Stomach (tissue), 9 donors: ENCODE results near the gene DCLK1. TPM values are rescaled to one million over a fixed set of nuclear protein-coding genes. Genes with fewer than 3 reads are reported as not detected.

Experiments
- DNase-seq, 2 donors: peaks; one replicate each; pipeline versions ENCODE4 v3.0.0 to v3.0.0-alpha.2; 2013 to 2019
- H3K27ac ChIP-seq, 5 donors: fragments of 200-600 bp in 4 of 5; sonication (generic) in 4 of 5; one replicate each; pipeline ENCODE4 v1.5.1; 2013 to 2019; ENCODE audit warnings: mild to moderate bottlenecking in 1 of 5, moderate library complexity in 1 of 5
- H3K27me3 ChIP-seq, 3 donors: fragments of 200-600 bp; sonication (generic); one replicate each; pipeline ENCODE4 v1.5.1; 2017 to 2019; ENCODE audit warnings: mixed run types in 1 of 3
- H3K36me3 ChIP-seq, 4 donors: fragments of 200-600 bp; sonication (generic); 1 replicate in 3 of 4; 2 replicates in 1 of 4; pipeline ENCODE4 v1.5.1; 2016 to 2019
- H3K4me1 ChIP-seq, 4 donors: fragments of 200-600 bp; sonication (generic); one replicate each; pipeline ENCODE4 v1.5.1; 2016 to 2019
- H3K4me3 ChIP-seq, 4 donors: fragments of 200-600 bp; sonication (generic) in 3 of 4; one replicate each; pipeline ENCODE4 v1.5.1; 2016 to 2019; ENCODE audit warnings: mild to moderate bottlenecking in 1 of 4
- H3K9me3 ChIP-seq, 4 donors: fragments of 200-600 bp; sonication (generic); one replicate each; pipeline ENCODE4 v1.5.1; 2016 to 2019
- CTCF ChIP-seq, 7 experiments: fragments of 450-650 bp in 4 of 7; fragments of 200-600 bp in 3 of 7; sonication (generic) in 3 of 7; IDR thresholded peaks; one replicate each; pipeline ENCODE4 v1.5.1; 2016 to 2019; ENCODE audit warnings: antibody characterized with exemption in 7 of 7, control low read depth in 2 of 7, mild to moderate bottlenecking in 1 of 7
- EP300 ChIP-seq: sonication (generic); formaldehyde crosslinking; IDR thresholded peaks from one replicate; pipeline ENCODE4 v1.6.1; 2017; ENCODE audit warnings: antibody characterized with exemption
- POLR2A ChIP-seq, 4 donors: fragments of 450-650 bp; IDR thresholded peaks; one replicate each; pipeline ENCODE4 v1.6.1; 2016; ENCODE audit warnings: antibody characterized with exemption in 4 of 4, control low read depth in 2 of 4, mild to moderate bottlenecking in 1 of 4, moderate library complexity in 1 of 4
- POLR2AphosphoS5 ChIP-seq, 3 donors: sonication (generic); formaldehyde crosslinking; IDR thresholded peaks; one replicate each; pipeline ENCODE4 v1.6.1; 2016; ENCODE audit warnings: antibody characterized with exemption in 3 of 3
- WGBS, 5 donors: extraction: QIAGEN DNeasy Blood & Tissue Kit in 3 of 5; methylation state at CpG; one replicate each; pipeline versions ENCODE4 v1.1.5 to v1.1.7; 2013 to 2018; 5-methylcytosine and 5-hydroxymethylcytosine counted together
- intact Hi-C: fragments of 100-400 bp; cut with DNase I; formaldehyde crosslinking; loops from one replicate; pipeline ENCODE4 v1.15.1; 2023; ENCODE audit warnings: low total_unique reads
- polyA plus RNA-seq, 3 donors: library from polyadenylated mRNA; stranded (reverse); fragments of 200-250 nt; gene quantifications; one replicate each; pipeline ENCODE4 v1.2.3, GENCODE V29; 2013
- total RNA-seq, 5 donors: library from RNA; depleted of rRNA; stranded (reverse); fragments of >200 nt; gene quantifications; one replicate each; pipeline versions ENCODE4 v1.1.0 to v1.2.3, GENCODE V29; 2014 to 2016
- donor health status: healthy with polysubstance abuse.
- donor health status: Bipolar disorder and iron deficiency.
- donor health status: healthy.

The DCLK1 gene
- total and polyA plus RNA-seq, 8 donors: 0.68 to 36.7 (median 4.1) TPM

DNA sequence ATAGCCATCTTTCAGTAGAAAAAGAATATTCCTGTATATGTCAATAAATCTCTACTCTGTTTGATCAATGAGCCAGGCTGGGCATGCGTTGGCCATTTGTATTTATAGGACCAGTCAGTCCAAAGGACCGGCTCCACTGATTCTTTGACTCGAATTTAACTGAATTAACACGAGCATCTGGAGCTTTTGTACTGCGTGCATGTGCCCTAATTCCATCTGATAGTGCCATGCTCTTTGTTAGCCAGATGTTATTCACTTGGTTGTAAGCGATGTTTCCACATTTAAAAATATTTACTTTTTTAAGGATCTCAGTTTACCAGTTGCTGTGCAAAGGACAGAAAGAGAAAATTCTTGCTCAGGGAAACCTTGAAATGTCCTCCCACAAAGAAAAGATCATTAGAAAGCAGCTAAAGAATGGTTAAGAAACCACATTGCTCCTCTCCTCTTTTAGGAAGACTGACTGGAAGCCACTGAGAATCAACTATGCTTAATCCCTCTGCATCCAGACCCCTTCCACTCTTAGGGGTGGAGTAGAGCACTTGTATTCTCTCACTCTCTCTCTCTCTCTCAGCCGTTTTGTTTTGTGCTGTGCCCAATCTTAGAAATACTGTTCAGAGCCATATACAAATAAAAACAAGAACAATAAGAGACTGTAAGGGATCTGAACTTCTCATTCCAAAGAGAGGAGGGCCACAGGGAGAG is 165.8 kb downstream of the DCLK1 start:
- peak overlapping the region in 4 of 5 donors; percentile 17 to 54 (median 30) for H3K27ac ChIP-seq
- H3K4me1 ChIP-seq: peaks cover 0 to 15% (median 12%) of the 10 kb centered on the region in 4 donors
- H3K9me3 ChIP-seq: peaks cover 0 to 5% (median 0%) of the 10 kb centered on the region in 4 donors
- H3K36me3 ChIP-seq: no peaks in the 10 kb centered on the region
- no peak for DNase-seq
- no peaks in the 10 kb centered on the region for H3K27me3 ChIP-seq
- intact Hi-C loops: no loop called here
- H3K4me3 ChIP-seq: no peak overlapping the region
- TF ChIP-seq POLR2A (IDR thresholded peaks at IDR 0.05) (no peak), CTCF (IDR thresholded peaks at IDR 0.05) (no peak), EP300 (no peak), POLR2AphosphoS5 (IDR thresholded peaks at IDR 0.05) (no peak)
- WGBS, 5 donors: 66 to 71% (median 68%) methylated on average over 7 of the region's 7 CpGs

- intact Hi-C loops: no loop called here
- peak overlapping the region in 2 of 5 donors; percentile 19 to 54 for H3K27ac ChIP-seq
Measured at GRCh38 chr13:35964863-35965180, 166.4 kb downstream of the DCLK1 start.

GRCh38 chr13:35964011-35964862 is 166.9 kb downstream of the DCLK1 start:
- no peak for DNase-seq
- intact Hi-C loops: no loop called here
- no peak overlapping the region for H3K27ac ChIP-seq
- H3K9me3 ChIP-seq: peaks cover 0 to 3% (median 0%) of the 10 kb centered on the region in 4 donors
- peaks cover 0 to 15% (median 12%) of the 10 kb centered on the region in 4 donors for H3K4me1 ChIP-seq
- H3K27me3 ChIP-seq: no peaks in the 10 kb centered on the region
- WGBS, 5 donors: 67 to 83% (median 74%) methylated on average over 6 of the region's 6 CpGs
- H3K4me3 ChIP-seq: no peak overlapping the region
- H3K36me3 ChIP-seq: no peaks in the 10 kb centered on the region
- TF ChIP-seq POLR2A (IDR thresholded peaks at IDR 0.05) (no peak), EP300 (no peak), CTCF (IDR thresholded peaks at IDR 0.05) (no peak), POLR2AphosphoS5 (IDR thresholded peaks at IDR 0.05) (no peak)

More at GRCh38 chr13:35964863-35965180, 166.4 kb downstream of the DCLK1 start:
- H3K9me3 ChIP-seq: peaks cover 0 to 5% (median 0%) of the 10 kb centered on the region in 4 donors
- peak in 1 of 2 donors; percentile 48 for DNase-seq
- H3K4me1 ChIP-seq: peaks cover 0 to 15% (median 12%) of the 10 kb centered on the region in 4 donors
- no peak overlapping the region for H3K4me3 ChIP-seq
- TF ChIP-seq CTCF (IDR thresholded peaks at IDR 0.05): no peak
- no peak for TF ChIP-seq POLR2A (IDR thresholded peaks at IDR 0.05)
- H3K36me3 ChIP-seq: no peaks in the 10 kb centered on the region
- 18 to 27% (median 20%) methylated on average over 4 of the region's 4 CpGs for WGBS, 5 donors
- H3K27me3 ChIP-seq: no peaks in the 10 kb centered on the region

- WGBS, 5 donors: 78 to 86% (median 84%) methylated on average over 5 of the region's 5 CpGs
- Histone ChIP-seq H3K27me3 (no peaks in the 10 kb centered on the region), H3K4me3 (no peak overlapping the region), H3K36me3 (no peaks in the 10 kb centered on the region), H3K4me1 (peaks cover 0 to 20% (median 12%) of the 10 kb centered on the region in 4 donors), H3K27ac (no peak overlapping the region), H3K9me3 (no peaks in the 10 kb centered on the region)
- DNase-seq: no peak
- TF ChIP-seq POLR2A (IDR thresholded peaks at IDR 0.05) (no peak), POLR2AphosphoS5 (IDR thresholded peaks at IDR 0.05) (no peak), EP300 (no peak), CTCF (IDR thresholded peaks at IDR 0.05) (no peak)
- intact Hi-C loops: no loop called here
Measured at GRCh38 chr13:35961461-35962220, 169.5 kb downstream of the DCLK1 start.
